ENCODE results near the gene PRDX5.
A peak's percentile ranks its signal among the peaks of the same experiment; 100 is the strongest.

PRDX5 gene

GRCh38 chr11:64289002-64289564, 28.8 kb upstream of the PRDX5 start:
- H3K4me1 ChIP-seq (ENCODE audit: low read length), result 0 out of 2 replicates have a peak, but pooled peaks cover 3% of the 10 kb centered on the region
- no peak overlapping the region for H3K4me2 ChIP-seq (ENCODE audit: low read depth, low read length)
- H3F3A ChIP-seq (ENCODE audit: insufficient read depth, low read length), result peaks cover 12% of the 10 kb centered on the region
- TF ChIP-seq, protein P1, sequence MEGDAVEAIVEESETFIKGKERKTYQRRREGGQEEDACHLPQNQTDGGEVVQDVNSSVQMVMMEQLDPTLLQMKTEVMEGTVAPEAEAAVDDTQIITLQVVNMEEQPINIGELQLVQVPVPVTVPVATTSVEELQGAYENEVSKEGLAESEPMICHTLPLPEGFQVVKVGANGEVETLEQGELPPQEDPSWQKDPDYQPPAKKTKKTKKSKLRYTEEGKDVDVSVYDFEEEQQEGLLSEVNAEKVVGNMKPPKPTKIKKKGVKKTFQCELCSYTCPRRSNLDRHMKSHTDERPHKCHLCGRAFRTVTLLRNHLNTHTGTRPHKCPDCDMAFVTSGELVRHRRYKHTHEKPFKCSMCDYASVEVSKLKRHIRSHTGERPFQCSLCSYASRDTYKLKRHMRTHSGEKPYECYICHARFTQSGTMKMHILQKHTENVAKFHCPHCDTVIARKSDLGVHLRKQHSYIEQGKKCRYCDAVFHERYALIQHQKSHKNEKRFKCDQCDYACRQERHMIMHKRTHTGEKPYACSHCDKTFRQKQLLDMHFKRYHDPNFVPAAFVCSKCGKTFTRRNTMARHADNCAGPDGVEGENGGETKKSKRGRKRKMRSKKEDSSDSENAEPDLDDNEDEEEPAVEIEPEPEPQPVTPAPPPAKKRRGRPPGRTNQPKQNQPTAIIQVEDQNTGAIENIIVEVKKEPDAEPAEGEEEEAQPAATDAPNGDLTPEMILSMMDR (IDR thresholded peaks at IDR 0.05; ENCODE audit: low read length), result no peak
- TF ChIP-seq EZH2phosphoT487 (IDR thresholded peaks at IDR 0.05; ENCODE audit: low read length) (no peak), EZH2 (optimal IDR thresholded peaks at IDR 0.05; ENCODE audit: low read depth, low read length) (no peak)
- no peaks in the 10 kb centered on the region for H3K36me3 ChIP-seq (replicated peaks; ENCODE audit: insufficient read depth, low read length)
- no peak overlapping the region for H2AFZ ChIP-seq (ENCODE audit: low read length)
- no peak overlapping the region for H3K9ac ChIP-seq (ENCODE audit: low read length)
- no peak for DNase-seq
- H3K27ac ChIP-seq (ENCODE audit: low read length), result no peak overlapping the region
- peaks cover 32% of the 10 kb centered on the region for H3K27me3 ChIP-seq (replicated peaks; ENCODE audit: insufficient read depth, low read length)
- no peaks in the 10 kb centered on the region for H4K20me1 ChIP-seq (ENCODE audit: insufficient read depth, low read length)
- H3K4me3 ChIP-seq (ENCODE audit: low read length), result no peak overlapping the region
- peaks cover 7% of the 10 kb centered on the region for H3K79me2 ChIP-seq (ENCODE audit: low read length)
- no peaks in the 10 kb centered on the region for H3K9me3 ChIP-seq (replicated peaks; ENCODE audit: insufficient read depth, low read length)
- no peaks in the 10 kb centered on the region for H3K9me2 ChIP-seq (replicated peaks; ENCODE audit: insufficient read depth, low read length)

DNA sequence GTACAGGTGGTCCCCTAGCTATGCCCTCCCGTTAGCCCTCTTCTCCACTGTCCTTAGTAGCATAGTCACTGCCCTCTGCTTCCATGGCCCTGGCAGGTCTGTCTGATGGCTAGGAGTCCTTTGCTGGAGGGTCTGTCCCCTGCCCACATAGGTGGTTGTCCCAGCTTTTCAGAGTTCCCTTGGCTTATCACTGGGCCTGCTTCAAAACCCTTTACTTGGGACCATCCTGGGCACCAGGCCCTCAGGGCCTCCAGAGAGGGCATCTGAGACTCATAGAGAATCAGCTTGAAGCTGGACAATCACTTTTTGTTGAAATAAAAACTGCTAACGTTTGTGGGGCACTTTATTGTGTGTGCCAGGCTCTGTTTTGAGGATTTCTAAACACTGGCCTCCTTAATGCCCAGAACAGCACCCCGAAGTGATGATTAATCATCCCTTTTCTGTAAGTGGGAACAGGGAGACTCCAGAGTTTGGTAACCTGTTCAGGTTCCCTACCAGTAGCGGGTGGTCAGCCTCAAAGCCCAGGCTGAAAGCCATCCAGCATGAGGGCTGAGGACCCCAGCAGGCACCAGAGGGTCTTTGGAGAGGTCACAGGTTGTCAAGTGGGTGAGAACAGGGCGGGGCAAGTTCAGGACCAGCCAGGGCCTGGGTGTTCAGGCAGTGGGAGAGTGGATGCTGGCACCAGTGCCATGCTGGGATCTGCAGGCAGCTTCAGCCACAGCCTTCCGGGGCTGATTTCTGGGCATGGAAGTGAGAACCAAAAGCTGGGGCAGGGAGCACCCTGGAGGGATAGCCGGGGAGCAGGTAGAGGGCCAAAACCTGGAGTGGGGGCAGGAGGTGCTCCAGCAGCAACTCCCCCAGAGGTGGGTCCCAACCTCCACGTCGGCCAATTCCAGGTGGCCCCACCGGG, 27.3 kb upstream of the PRDX5 start:
- no peaks in the 10 kb centered on the region for H3K9me3 ChIP-seq (replicated peaks; ENCODE audit: insufficient read depth, low read length)
- 0 out of 2 replicates have a peak, but pooled peaks cover 3% of the 10 kb centered on the region for H3K4me1 ChIP-seq (ENCODE audit: low read length)
- H3K27ac ChIP-seq (ENCODE audit: low read length), result no peak overlapping the region
- peaks cover 8% of the 10 kb centered on the region; the same call in 1 of the 2 replicates for H3F3A ChIP-seq (ENCODE audit: insufficient read depth, low read length)
- DNase-seq, result peak; percentile 1
- H3K4me2 ChIP-seq (ENCODE audit: low read depth, low read length), result no peak overlapping the region
- peaks cover 3% of the 10 kb centered on the region; the same call in 1 of the 2 replicates for H3K79me2 ChIP-seq (ENCODE audit: low read length)
- no peaks in the 10 kb centered on the region for H3K36me3 ChIP-seq (replicated peaks; ENCODE audit: insufficient read depth, low read length)
- peaks cover 45% of the 10 kb centered on the region for H3K27me3 ChIP-seq (replicated peaks; ENCODE audit: insufficient read depth, low read length)
- no peaks in the 10 kb centered on the region for H3K9me2 ChIP-seq (replicated peaks; ENCODE audit: insufficient read depth, low read length)
- H3K9ac ChIP-seq (ENCODE audit: low read length), result no peak overlapping the region
- TF ChIP-seq EZH2phosphoT487 (IDR thresholded peaks at IDR 0.05; ENCODE audit: low read length) (no peak), EZH2 (optimal IDR thresholded peaks at IDR 0.05; ENCODE audit: low read depth, low read length) (no peak)
- TF ChIP-seq, protein P1 (IDR thresholded peaks at IDR 0.05; ENCODE audit: low read length), result no peak
- no peak overlapping the region for H3K4me3 ChIP-seq (ENCODE audit: low read length)
- H2AFZ ChIP-seq (ENCODE audit: low read length), result no peak overlapping the region
- H4K20me1 ChIP-seq (ENCODE audit: insufficient read depth, low read length), result no peaks in the 10 kb centered on the region

DNA sequence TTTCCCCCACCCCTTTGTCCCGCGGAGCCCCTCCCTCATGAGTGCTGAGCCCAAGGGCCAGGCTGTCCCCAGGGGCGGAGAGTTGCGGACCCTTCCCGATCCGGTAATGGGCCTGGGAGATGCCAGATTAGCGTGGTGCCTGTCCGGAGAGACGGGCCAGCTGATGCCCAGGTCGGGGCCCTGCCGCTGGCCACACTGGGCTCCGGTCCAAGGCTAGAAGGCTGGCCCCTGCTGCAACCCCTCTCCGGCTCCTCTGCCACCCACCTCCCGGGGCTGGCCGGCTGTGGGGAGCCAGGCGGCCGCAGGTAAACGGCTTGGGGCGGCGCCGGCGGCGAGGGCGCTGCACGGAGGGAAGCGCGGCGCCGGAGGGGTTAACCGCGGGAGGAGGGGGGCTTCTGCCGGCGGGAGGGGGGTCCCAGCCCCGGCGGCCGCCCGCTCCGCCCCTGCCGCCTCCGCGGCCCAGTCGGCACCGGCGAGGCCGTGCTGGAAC, 26.6 kb upstream of the PRDX5 start, which contains the start of gene KCNK4:
Gene KCNK4, plus strand, starts transcription at position 41 of the 490 bp plus-strand sequence. CDS start 1,717 bp downstream, outside the sequence.
- no peaks in the 10 kb centered on the region for H4K20me1 ChIP-seq (ENCODE audit: insufficient read depth, low read length)
- H3F3A ChIP-seq (ENCODE audit: insufficient read depth, low read length), result peaks cover 8% of the 10 kb centered on the region; the same call in 1 of the 2 replicates
- no peak within 1 kb of the TSS for H2AFZ ChIP-seq (ENCODE audit: low read length)
- H3K9me3 ChIP-seq (replicated peaks; ENCODE audit: insufficient read depth, low read length), result no peaks in the 10 kb centered on the region
- peak within 1 kb of the TSS; percentile 12; the same call in 1 of the 2 replicates for H3K4me2 ChIP-seq (ENCODE audit: low read depth, low read length)
- no peak within 1 kb of the TSS for H3K27ac ChIP-seq (ENCODE audit: low read length)
- no peaks in the 10 kb centered on the region; the same call in 1 of the 2 replicates for H3K79me2 ChIP-seq (ENCODE audit: low read length)
- no peaks in the 10 kb centered on the region for H3K9me2 ChIP-seq (replicated peaks; ENCODE audit: insufficient read depth, low read length)
- no peaks in the 10 kb centered on the region for H3K36me3 ChIP-seq (replicated peaks; ENCODE audit: insufficient read depth, low read length)
- H3K9ac ChIP-seq (ENCODE audit: low read length), result no peak within 1 kb of the TSS
- no peak for DNase-seq
- TF ChIP-seq EZH2phosphoT487 (IDR thresholded peaks at IDR 0.05; ENCODE audit: low read length), result no peak
- TF ChIP-seq, protein P1 (IDR thresholded peaks at IDR 0.05; ENCODE audit: low read length), result no peak
- no peak for TF ChIP-seq EZH2 (optimal IDR thresholded peaks at IDR 0.05; ENCODE audit: low read depth, low read length)
- no peak within 1 kb of the TSS for H3K4me3 ChIP-seq (ENCODE audit: low read length)
- H3K27me3 ChIP-seq (replicated peaks; ENCODE audit: insufficient read depth, low read length), result peaks cover 52% of the 10 kb centered on the region
- 0 out of 2 replicates have a peak, but pooled peaks cover under 1% of the 10 kb centered on the region for H3K4me1 ChIP-seq (ENCODE audit: low read length)

All from MM.1S (cell line).